Hippocampal formation (tissue), 2 donors: ENCODE measurements around the gene GNG7.
"Not testable (repeated sequence)": the region's sequence is repeated elsewhere in the genome, so short reads cannot be mapped to it uniquely, and the experiment has no call there.

Experiments
- DNase-seq, 2 donors: peaks; one replicate each; lab custom pipeline; 2025; lab: John Stamatoyannopoulos, UW

Gene GNG7

DNA sequence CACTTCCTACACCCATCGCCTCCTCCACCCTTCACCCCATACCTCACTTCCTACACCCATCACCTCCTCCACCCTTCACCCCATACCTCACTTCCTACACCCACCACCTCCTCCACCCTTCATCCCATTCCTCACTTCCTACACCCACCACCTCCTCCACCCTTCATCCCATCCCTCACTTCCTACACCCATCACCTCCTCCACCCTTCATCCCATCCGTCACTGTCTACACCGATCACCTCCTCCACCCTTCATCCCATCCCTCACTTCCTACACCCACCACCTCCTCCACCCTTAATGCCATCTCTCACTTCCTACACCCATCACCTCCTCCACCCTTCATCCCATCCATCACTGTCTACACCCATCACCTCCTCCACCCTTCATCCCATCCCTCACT lies 10.7 kb upstream of the GNG7 start:
- DNase-seq = not testable (repeated sequence)

DNA sequence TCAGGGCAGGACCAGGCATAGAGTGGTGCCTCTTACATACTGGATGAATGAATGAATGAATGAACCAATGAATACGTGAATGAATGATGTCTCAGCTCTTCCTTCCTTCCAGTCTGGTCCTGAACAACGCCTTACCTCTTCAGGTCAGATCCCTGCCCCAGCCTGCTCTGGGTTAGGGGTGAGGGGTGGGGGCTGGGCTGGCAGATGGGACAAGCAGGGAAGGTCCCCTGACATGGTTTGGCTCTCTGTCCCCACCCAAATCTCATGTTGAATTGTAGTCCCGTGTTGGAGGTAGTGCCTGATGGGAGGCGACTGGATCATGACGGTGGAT lies 9.3 kb upstream of the GNG7 start:
- no peak for DNase-seq

DNA sequence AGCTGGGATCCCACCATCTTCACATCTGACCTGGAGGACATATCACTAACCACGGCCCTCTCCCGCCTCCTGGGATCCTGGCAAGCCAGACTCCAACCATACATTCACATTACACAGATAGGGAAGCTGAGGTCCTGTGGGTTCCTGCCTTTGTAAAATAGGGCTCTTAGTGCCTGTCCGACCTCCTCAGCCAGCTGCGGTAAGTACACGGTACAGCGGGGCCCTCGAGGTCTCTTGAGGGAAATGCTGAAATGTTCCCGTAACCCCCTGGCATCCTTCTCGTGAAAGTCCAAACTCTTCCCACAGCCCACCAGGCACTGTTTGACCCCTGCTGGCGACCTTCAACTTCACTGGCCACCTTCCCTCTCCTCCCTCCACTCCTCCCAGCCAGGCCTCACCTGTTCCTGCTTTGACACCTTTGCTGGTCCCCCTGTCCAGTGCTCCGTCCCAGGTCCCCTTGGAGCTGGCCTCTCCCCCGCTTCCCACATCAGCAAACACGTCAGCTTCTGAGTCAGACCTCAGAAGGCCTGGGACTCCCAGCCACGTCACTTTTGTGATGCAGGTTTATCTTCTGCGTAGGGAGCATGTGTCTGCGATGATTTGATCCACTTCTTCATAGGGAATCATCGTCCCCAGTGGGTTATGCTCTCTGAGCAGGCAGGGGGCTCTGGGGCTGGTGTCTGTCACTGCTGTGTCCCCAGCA lies 8.8 kb upstream of the GNG7 start:
- DNase-seq = no peak

DNA sequence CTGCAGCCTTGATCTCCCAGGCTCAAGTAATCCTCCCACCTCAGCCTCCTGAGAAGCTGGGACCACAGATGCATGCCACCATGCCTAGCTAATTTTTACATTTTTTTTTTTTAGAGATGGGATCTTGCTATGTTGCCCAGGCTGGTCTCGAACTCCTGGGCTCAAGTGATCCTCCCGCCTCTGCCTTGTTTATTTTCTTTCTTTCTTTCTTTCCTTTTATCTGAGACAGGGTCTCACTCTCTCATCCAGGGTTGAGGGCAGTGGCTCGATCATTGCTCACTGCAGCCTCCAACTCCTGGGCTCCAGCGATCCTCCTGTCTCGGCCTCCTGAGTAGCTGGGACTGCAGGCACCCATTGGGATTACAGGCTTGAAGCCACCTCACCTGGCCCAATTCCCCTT lies 3.8 kb upstream of the GNG7 start:
- no peak for DNase-seq

DNA sequence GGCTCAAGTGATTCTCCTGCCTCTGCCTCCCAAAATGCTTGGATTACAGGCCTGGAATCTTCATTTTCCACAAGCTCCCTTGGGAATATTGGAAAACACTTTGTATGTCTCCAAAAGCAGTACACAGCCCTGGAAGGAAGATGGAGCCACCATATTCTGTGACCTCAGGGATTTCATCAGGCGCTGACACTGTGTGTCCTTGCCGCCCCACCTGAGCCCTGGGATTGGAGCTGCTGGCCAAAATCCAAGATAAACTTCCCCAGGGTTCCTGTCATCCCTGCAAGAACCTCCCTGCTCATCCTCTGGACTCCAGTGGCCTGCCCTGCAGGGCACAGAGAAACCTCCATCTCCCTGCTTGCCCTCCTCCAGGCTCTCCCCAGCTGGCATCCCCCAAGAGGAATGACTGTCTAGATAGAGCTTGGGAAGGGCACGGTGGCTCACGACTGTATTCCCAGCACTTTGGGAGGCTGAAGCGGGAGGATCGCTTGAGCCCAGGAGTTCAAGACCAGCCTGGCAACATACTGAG lies 1.3 kb upstream of the GNG7 start:
- DNase-seq = no peak

DNA sequence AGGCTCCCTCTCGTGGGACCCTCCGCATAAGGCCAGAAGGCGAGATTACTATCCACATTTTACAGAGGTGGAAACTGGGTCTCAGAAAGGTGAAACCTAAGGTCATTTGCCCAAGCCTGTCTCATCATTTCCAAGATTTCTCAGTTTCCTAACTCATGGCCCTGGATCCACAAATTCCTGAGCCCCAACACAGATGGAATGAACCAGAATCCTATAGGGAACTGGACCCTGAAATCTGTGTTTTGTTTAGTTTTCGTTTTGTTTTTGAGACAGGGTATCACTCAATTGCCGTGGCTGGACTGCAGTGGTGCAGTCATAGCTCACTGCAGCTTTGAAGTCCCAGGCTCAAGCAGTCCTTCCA lies 563 bp upstream of the GNG7 start:
- DNase-seq = no peak

DNA sequence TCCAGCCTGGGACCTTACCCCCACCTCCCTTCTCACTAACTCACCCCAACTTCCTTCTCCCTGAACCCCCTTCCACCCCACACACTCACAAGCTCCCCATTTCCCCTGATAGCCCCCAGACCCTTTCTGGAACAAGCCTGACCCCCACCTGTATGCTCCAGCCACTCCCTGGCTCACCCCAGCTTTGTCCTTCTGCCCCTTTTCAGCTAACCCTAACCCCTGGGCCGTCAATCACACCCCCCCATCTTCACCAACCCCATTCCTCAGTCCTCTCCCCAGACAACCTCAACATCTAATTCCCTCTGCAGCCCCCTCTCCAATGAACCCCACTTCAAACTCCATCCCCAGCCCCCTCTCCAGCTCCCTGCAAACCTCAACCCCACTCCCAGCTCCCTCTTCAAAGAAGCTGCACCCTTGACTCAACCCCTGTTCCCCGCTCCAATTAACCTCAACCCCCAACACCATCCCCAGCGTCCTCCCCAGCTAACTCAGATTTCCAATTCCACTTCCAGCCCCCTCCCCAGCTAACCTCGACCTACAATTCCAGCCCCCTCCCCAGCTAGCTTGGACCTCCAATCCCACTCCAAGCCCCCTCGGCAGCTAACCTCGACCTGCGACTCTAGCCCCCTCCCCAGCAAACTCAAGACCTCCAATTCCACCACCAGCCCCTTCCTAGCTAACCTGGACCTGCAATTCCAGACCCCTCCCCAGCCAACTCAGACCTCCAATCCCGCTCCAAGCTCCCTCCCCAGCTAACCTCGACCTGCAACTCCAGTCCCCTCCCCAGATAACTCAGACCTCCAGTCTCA lies 929 bp downstream of the GNG7 start:
- no peak for DNase-seq

DNA sequence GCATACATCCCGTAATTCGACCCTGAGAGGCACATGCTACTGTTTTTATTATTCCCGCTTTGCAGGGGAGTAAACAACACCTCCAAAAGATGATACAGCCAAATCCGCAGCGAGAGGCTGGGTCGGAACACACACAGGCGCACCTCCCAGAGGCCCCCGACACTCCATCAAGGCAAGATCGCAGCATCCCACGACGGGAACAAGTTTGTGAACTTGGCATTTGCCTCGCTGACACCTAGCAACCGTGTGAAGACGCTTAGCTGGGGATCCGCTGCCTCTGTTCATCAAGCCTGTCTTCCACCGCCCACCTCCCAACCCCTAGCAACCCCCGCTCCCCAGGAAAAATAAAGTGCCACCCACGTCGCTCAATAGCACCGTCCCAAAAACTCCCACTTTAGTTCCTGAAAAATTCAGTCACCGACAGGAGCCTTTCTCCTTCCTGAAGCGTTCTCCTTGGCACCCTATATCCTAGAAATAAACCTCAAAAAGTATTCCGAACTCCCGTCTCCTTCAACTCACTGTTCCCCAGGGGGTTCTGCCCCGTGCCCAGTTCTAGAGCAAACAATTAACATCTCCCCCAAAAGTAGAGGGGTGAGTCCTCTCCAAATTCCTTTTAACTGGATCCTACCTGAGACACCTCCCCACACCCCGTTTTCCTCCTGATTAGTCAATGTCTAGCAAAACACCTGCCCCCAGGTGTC lies 1.7 kb downstream of the GNG7 start:
- no peak for DNase-seq

DNA sequence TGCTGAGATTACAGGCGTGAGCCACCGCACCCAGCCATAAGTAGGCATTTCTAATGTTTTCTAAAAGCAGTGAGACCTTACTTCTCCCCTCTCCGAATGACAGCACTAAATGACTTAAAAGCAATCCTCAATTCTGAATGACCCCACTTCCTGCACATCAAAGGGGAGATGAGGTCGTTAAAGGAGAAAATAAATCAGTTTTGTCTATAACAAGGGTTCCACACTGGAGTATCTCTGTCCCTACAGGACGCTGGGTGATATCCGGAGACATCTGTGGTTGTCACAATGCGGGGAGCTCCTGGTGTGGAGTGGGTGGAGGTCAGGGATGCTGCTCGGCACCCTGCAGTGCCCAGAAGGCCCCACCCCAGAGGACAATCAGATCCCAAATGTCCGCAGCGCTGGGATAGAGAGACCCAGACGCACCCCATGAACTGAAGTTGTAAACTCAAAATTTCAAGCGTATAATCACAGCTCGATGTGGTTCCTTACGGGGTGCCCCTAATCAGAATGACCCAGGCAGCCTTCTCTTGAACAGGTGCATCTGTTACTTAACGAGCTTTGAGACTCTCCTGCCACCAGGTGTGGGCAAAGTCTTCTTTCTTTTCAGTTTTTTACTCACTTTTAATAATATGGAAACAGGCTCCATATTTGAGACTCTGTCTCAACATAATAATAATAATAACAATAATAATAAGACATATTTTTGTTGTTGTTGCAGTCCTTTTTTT lies 2.9 kb downstream of the GNG7 start:
- DNase-seq = no peak

DNA sequence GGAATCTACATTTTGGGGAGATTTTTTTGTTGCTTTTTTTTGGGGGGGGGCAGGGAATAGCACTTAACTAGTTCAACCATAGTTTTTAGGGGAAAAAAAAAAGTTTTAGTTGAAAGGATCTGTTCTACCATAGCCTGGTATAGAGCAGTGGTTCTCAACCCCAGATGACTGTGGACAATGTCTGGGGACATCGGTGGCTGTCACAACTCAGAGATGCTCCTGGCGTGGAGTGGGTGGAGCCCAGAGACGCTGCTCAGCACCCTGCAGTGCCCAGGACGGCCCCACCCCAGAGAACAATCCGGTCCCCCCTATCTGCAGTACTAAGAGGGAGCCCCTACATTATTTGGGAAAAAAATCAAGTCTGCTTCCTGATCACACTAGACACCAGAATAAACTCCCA lies 8.3 kb downstream of the GNG7 start:
- DNase-seq = no peak

DNA sequence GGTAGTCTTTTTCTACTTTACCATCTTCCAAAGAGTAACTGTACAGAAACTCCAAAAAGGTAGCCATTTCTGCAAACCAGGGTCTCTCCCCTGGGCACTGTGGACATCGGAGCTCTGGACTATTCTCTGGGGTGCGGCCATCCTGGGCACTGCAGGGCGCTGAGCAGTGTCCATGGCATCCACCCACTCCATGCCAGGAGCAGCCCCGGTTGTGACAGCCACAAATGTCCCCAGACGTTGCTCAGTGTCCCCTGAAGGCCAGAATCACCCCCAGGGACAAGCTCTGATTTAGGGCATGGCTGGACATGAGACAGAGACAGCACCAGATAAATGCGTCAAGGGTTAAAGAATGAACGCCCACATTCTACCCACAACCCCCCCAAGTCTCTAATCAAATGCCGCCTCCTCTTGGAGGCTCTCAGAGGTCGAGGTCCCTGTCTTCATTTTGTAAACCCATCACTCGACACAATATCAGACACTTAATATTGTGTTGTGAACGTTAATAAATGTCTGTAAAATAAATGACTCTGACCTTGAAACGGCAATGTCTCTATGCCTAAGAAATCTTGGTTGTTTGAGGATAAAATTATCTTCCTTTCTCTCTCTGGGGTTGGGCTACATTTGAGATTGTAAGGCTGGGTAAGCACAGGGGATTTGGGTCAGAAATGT lies 8.9 kb downstream of the GNG7 start:
- DNase-seq = no peak

DNA sequence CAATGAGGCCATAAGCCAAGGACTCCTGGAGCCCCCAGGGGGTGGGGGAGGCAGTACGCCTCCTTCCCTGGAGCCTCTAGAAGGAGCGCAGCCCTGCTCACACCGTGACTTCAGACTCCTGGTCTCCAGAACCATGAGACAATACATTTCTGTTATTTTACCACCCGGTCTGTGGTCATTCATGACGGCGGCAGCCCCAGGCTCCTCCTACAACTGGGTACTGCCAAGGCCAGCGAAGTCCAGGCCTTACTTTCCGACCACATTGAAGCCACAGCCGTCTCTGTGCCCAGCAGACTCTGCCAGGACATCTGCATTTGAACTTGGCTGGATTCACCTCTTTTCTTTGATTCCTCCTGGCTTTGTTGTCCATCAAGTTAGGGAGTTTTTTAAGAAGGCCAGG lies 10.5 kb downstream of the GNG7 start:
- peak; percentile 79 to 81 for DNase-seq

DNA sequence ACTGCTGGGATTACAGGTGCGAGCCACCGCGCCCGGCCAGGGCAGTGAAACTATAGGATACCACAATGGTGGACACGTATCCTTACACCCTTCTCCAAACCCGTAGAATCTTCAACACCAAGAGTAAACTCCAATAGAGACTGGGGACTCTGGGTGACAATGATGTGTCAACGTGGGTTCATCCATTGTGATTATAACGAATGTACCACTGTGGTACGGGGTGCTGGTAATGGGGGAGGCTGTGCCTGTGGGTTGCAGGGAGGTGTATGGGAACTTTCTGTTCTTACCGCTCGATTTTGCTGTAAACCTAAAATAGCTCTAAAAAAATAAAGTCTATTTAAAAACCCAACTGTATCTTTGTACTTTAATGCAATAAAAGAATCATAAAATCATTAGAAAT lies 11.6 kb downstream of the GNG7 start:
- DNase-seq = no peak

DNA sequence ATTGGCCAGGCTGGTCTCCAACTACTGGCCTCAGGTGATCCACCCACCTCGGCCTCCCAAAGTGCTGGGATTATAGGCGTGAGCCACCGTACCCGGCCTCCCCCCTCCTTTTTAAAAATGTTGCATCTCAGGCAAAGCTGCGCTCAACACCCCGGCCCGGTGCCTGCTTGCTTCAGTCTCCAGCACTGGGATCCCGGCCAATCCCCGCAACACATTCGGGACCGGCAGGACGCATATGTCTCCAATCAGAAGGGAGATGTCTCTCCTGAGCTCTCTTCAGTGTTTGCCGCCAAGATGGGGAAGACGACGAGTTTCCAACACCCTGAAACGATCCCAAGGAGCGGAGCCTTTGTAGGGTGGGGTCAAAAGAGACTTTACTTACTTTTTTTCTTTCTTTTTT lies 16.1 kb downstream of the GNG7 start:
- DNase-seq = no peak

DNA sequence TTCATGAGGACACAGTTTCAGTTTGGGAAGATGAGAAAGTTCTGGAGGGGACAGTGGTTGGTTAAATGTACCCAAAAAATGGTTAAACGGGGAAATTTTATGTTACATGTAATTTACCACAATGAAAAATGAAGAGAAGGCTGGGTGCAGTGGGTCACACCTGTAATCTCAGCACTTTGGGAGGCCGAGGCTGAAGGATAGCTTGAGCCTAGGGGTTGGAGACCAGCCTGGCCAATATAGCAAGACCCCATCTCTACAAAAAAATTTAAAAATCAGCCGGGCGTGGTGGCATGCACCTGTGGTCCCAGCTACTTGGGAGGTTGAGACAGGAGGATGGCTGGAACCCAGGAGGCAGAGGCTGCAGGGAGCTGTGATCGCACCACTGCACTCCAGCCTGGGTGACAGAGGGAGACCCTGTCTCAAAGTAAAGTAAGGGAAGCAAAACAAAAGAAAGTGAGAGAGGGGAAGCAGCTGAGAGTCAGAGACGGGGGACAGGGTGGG lies 17.2 kb downstream of the GNG7 start:
- DNase-seq = no peak

DNA sequence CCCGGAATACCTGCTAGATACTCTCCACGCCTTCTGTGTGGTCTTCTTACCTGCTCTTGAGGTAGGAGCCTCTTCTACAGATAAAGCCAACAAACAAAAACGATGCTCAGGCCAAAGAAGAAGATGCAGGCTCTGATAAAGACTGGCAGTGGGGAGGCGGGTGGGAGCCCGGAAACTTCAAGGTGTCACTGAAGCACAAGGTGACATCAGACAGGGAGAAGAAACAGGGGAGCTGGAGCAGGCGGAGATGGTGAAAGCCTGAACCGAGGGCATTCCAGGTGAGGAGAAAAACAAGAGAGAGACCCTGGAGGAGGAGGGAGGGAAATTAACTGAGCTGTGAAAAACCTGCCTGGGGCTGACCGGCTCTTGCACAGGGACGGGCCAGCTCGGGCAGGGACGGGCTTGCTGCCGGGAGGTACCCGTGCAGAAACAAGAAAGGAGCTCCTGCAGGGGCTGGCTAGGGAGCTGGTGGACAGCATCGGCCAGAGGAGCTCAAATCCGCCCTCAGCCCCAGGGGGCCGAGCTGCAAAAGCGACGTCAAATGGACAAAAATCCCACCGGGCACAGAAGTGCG lies 19.0 kb downstream of the GNG7 start:
- DNase-seq = no peak

DNA sequence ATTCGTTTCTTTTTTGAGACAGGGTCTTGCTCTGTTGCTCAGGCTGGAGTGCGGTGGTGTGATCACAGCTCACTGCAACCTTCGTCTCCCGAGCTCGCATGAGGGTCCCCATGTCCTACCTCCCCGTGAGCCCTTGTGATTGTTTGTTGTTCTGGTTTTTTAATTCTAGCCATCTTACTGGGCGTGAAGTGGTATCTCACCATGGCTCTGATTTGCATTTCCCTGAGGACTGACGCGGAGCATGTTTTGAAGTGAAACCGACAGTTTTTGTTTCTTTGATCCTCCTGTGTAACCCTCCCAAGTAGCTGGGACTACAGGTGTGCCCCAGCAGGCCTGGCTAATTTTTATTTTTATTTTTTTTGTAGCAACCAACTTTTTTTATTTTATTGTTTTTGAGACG lies 21.7 kb downstream of the GNG7 start:
- DNase-seq = no peak

DNA sequence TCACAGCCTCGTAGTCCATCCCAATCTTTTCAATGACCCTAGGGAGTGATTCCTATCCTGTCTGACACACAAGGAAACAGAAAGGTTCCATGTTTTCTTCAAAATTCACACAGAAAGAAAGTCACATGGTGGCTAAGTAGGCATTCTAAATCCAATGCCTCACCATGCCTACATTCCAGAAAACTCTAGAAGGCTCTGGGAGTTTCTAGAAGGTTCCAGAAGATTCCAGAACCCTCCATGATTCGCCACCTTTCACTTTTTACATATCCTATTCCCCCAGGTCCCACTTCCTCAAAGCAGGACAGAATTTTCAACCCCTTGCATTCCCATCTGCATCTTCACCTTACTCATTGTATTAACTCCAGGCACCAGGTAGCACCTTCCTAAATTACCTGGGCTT lies 23.1 kb downstream of the GNG7 start:
- no peak for DNase-seq

DNA sequence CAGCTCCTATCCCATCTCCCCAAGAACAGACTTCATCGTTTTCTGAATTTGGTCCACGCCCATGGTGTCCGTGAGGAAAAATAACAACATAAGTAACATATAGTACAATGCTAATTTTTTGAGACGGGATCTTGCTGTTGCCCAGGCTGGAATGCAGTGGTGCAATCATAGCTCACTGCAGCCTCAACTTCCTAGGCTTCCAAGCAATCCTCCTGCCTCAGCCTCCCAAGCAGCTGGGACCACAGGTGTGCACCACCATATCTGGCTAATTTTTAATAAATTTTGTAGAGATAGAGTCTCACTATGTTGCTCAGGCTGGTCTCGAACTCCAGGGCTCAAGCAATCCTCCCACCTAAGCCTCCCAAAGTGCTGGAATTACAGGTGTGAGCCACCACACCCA lies 23.5 kb downstream of the GNG7 start:
- not testable (repeated sequence) for DNase-seq

DNA sequence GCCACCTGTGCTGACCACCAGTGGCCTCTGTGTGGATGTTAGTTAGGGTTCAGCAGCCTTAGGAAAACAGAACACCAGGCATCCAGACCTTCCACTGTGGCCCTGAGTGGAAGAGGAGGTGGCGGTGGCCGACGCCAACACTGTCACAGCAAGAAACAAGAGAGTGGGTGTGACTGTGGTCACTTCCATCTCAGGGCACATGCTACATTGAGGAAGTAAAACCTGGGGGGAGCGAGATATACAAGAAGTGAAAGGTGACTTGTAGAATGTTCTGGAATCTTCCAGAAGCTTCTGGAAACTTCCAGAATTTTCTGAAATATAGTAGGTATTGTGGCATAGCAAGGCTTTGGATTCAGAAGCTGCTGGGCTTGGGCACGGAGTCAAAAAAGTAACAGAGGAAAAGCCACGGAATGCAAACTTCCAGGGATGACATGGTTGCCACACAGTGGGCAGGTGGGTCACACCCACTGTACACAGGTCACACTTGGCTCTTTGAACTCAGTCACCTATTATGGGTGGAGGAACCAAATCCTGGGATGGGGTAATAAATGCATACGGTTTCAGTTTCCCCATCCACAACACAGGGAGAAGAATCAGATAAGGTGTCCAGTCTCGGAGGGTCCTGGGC lies 24.3 kb downstream of the GNG7 start:
- no peak for DNase-seq

DNA sequence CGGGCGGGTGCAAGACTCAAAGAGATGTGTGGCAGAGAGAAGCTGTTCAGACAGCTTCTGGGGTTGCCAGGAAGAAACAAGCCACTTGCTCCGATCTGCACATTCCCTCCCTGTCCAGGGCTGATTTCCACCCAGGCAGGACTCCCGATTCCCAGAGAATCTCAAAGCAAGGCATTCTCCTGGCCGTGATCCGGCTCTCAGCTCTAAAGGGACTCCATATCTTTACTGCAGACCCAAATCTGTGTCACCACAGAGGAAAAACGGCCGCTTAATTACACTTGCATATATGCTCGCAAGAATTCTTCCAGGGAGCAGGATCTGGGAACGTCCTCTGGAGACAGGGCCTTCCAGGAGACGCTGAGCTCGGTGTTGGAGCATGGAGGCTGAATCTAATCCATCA lies 25.7 kb downstream of the GNG7 start:
- DNase-seq = no peak
